Liver (tissue), 9 donors: ENCODE measurements around the gene GJB2. TPM values are rescaled to one million over a fixed set of nuclear protein-coding genes. Genes with fewer than 3 reads are reported as not detected.

Experiments used
- DNase-seq: peaks from one replicate; pipeline ENCODE4 v3.0.0-alpha.2; 2017; ENCODE audit warnings: low spot score
- H3K27ac ChIP-seq, 2 donors: one replicate each; pipeline ENCODE4 v1.7.0; 2013; ENCODE audit warnings: inconsistent platforms in 2 of 2, low read length in 2 of 2, control low read depth in 1 of 2, low read depth in 1 of 2, mild to moderate bottlenecking in 1 of 2
- H3K27me3 ChIP-seq, 4 donors: one replicate each; pipeline versions ENCODE4 v1.6.1 to v1.7.0; 2013; ENCODE audit warnings: low read length in 3 of 4, inconsistent platforms in 1 of 4, mild to moderate bottlenecking in 1 of 4, moderate library complexity in 1 of 4; ENCODE audit not compliant: control insufficient read depth in 4 of 4, insufficient read depth in 4 of 4
- H3K36me3 ChIP-seq, 4 donors: one replicate each; pipeline versions ENCODE4 v1.6.1 to v1.7.0; 2013; ENCODE audit warnings: low read length in 3 of 4, mild to moderate bottlenecking in 3 of 4, low read depth in 1 of 4, moderate library complexity in 1 of 4; ENCODE audit not compliant: control insufficient read depth in 4 of 4, insufficient read depth in 3 of 4
- H3K4me1 ChIP-seq, 4 donors: one replicate each; pipeline versions ENCODE4 v1.6.1 to v1.7.0; 2013; ENCODE audit warnings: low read length in 3 of 4, mild to moderate bottlenecking in 3 of 4, moderate library complexity in 1 of 4; ENCODE audit not compliant: control insufficient read depth in 4 of 4, insufficient read depth in 4 of 4
- H3K4me3 ChIP-seq, 3 donors: one replicate each; pipeline versions ENCODE4 v1.6.1 to v1.7.0; 2013; ENCODE audit warnings: low read length in 3 of 3, control low read depth in 1 of 3, low read depth in 1 of 3, mild to moderate bottlenecking in 1 of 3
- H3K9ac ChIP-seq, 2 donors: one replicate each; pipeline ENCODE4 v1.7.0; 2013; ENCODE audit warnings: low read length in 2 of 2, mild to moderate bottlenecking in 2 of 2, moderate library complexity in 2 of 2, control low read depth in 1 of 2, low read depth in 1 of 2
- H3K9me3 ChIP-seq, 4 donors: one replicate each; pipeline versions ENCODE4 v1.6.1 to v1.7.0; 2013; ENCODE audit warnings: low read length in 3 of 4; ENCODE audit not compliant: control insufficient read depth in 4 of 4
- FOXA1 ChIP-seq: IDR thresholded peaks from 2 replicates; pipeline ENCODE4 v1.6.1; 2016; ENCODE audit warnings: antibody characterized with exemption
- FOXA2 ChIP-seq: IDR thresholded peaks from 2 replicates; pipeline ENCODE4 v1.6.1; 2016; ENCODE audit warnings: antibody characterized with exemption
- HNF4A ChIP-seq, 2 donors: conservative IDR thresholded peaks; 2 replicates each; pipeline ENCODE4 v1.6.1; 2016; ENCODE audit warnings: antibody characterized with exemption in 2 of 2, mild to moderate bottlenecking in 2 of 2
- HNF4G ChIP-seq: IDR thresholded peaks from 2 replicates; pipeline ENCODE4 v1.6.1; 2016; ENCODE audit warnings: antibody characterized with exemption
- JUND ChIP-seq, 2 donors: IDR thresholded peaks; 2 replicates each; pipeline ENCODE4 v1.6.1; 2016; ENCODE audit warnings: antibody characterized with exemption in 2 of 2
- NR2F2 ChIP-seq: IDR thresholded peaks from 2 replicates; pipeline ENCODE4 v1.6.1; 2016; ENCODE audit warnings: antibody characterized with exemption
- RXRA ChIP-seq, 2 donors: IDR thresholded peaks; 2 replicates each; pipeline ENCODE4 v1.6.1; 2017 to 2018; ENCODE audit warnings: antibody characterized with exemption in 2 of 2, mild to moderate bottlenecking in 1 of 2
- SP1 ChIP-seq: IDR thresholded peaks from 2 replicates; pipeline ENCODE4 v1.6.1; 2018; ENCODE audit warnings: antibody characterized with exemption, mild to moderate bottlenecking
- TAF1 ChIP-seq: conservative IDR thresholded peaks from 2 replicates; pipeline ENCODE4 v1.6.1; 2016; ENCODE audit warnings: antibody characterized with exemption, mild to moderate bottlenecking
- YY1 ChIP-seq: IDR thresholded peaks from 2 replicates; pipeline ENCODE4 v1.6.1; 2016; ENCODE audit warnings: antibody characterized with exemption, mild to moderate bottlenecking
- WGBS: extraction: QIAGEN DNeasy Blood & Tissue Kit; methylation state at CpG from one replicate; pipeline ENCODE4 v1.1.7; 2013; 5-methylcytosine and 5-hydroxymethylcytosine counted together
- polyA plus RNA-seq, 2 donors: library from polyadenylated mRNA; stranded (reverse) in 1 of 2; unstranded in 1 of 2; fragments of 200-250 nt in 1 of 2; fragments of >200 nt in 1 of 2; fragmentation: Nextera tagmentation in 1 of 2; extraction: Ambion mirVana in 1 of 2; gene quantifications; one replicate each; pipeline versions ENCODE4 v1.2.1 to v1.2.3, GENCODE V29; 2013 to 2015
- total RNA-seq, 2 donors: library from RNA; depleted of rRNA; stranded (reverse); fragments of >200 nt; gene quantifications; one replicate each; pipeline ENCODE4 v1.2.3, GENCODE V29; 2014
- TF ChIP-seq, protein P1 (sequence below): IDR thresholded peaks from 2 replicates; pipeline ENCODE4 v1.6.1; 2016; ENCODE audit warnings: antibody characterized with exemption, mild to moderate bottlenecking
- TF ChIP-seq, protein P2 (sequence below): IDR thresholded peaks from 2 replicates; pipeline ENCODE4 v1.6.1; 2016; ENCODE audit warnings: antibody characterized with exemption
- TF ChIP-seq, protein P3 (sequence below): IDR thresholded peaks from 2 replicates; pipeline ENCODE4 v1.6.1; 2016; ENCODE audit warnings: antibody characterized with exemption
- TF ChIP-seq, protein P4 (sequence below): fragments of 150-350 bp; IDR thresholded peaks from 2 replicates; pipeline ENCODE4 v1.5.1; 2017; ENCODE audit warnings: improper control_type of control experiment, low read depth, low read length; ENCODE audit not compliant: missing input control
- TF ChIP-seq, protein P5 (sequence below): IDR thresholded peaks from 2 replicates; pipeline ENCODE4 v1.6.1; 2016; ENCODE audit warnings: antibody characterized with exemption
- donor health status: healthy.
- donor health status: healthy.
- donor health status: healthy.
- donor health status: healthy.
- donor health status: healthy.

Gene GJB2
- total and polyA plus RNA-seq, 4 donors, result 8.0 to 50.1 (median 20.6) TPM

DNA sequence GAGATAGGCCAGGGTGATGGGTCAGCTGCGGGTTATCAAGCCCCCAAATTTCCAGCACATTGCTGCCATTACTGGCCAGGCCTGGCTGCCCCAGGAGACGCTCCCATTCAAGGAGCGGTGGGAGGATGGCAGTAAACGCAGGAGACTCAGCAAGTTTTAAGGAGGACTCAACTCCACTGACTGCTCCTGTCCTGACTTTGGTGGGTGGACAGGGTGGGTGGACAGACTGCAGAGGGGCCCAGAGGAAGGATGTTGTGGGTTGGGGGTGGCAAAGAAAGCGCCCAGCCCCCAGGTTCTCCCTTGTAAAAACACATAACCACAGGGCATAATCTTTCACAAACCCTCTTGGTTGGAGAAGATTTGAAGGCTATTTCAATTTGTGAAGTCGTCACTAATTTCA is 35.0 kb upstream of the GJB2 start:
- no peak overlapping the region for H3K4me3 ChIP-seq
- no peaks in the 10 kb centered on the region for H3K9me3 ChIP-seq
- no peaks in the 10 kb centered on the region for H3K36me3 ChIP-seq
- H3K4me1 ChIP-seq, result peaks cover 5 to 12% (median 6%) of the 10 kb centered on the region in 4 donors
- no peak overlapping the region for H3K9ac ChIP-seq
- no peaks in the 10 kb centered on the region for H3K27me3 ChIP-seq
- DNase-seq, result no peak
- TF ChIP-seq HNF4G (no peak), FOXA1 (no peak), YY1 (no peak), RXRA (IDR thresholded peaks at IDR 0.05) (no peak), FOXA2 (no peak), TAF1 (no peak), JUND (IDR thresholded peaks at IDR 0.05) (no peak), HNF4A (conservative IDR thresholded peaks at IDR 0.05) (no peak), SP1 (no peak), NR2F2 (no peak)
- TF ChIP-seq, protein P1, sequence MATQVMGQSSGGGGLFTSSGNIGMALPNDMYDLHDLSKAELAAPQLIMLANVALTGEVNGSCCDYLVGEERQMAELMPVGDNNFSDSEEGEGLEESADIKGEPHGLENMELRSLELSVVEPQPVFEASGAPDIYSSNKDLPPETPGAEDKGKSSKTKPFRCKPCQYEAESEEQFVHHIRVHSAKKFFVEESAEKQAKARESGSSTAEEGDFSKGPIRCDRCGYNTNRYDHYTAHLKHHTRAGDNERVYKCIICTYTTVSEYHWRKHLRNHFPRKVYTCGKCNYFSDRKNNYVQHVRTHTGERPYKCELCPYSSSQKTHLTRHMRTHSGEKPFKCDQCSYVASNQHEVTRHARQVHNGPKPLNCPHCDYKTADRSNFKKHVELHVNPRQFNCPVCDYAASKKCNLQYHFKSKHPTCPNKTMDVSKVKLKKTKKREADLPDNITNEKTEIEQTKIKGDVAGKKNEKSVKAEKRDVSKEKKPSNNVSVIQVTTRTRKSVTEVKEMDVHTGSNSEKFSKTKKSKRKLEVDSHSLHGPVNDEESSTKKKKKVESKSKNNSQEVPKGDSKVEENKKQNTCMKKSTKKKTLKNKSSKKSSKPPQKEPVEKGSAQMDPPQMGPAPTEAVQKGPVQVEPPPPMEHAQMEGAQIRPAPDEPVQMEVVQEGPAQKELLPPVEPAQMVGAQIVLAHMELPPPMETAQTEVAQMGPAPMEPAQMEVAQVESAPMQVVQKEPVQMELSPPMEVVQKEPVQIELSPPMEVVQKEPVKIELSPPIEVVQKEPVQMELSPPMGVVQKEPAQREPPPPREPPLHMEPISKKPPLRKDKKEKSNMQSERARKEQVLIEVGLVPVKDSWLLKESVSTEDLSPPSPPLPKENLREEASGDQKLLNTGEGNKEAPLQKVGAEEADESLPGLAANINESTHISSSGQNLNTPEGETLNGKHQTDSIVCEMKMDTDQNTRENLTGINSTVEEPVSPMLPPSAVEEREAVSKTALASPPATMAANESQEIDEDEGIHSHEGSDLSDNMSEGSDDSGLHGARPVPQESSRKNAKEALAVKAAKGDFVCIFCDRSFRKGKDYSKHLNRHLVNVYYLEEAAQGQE, result no peak
- TF ChIP-seq, protein P2, sequence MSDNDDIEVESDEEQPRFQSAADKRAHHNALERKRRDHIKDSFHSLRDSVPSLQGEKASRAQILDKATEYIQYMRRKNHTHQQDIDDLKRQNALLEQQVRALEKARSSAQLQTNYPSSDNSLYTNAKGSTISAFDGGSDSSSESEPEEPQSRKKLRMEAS, result no peak
- TF ChIP-seq, protein P3, sequence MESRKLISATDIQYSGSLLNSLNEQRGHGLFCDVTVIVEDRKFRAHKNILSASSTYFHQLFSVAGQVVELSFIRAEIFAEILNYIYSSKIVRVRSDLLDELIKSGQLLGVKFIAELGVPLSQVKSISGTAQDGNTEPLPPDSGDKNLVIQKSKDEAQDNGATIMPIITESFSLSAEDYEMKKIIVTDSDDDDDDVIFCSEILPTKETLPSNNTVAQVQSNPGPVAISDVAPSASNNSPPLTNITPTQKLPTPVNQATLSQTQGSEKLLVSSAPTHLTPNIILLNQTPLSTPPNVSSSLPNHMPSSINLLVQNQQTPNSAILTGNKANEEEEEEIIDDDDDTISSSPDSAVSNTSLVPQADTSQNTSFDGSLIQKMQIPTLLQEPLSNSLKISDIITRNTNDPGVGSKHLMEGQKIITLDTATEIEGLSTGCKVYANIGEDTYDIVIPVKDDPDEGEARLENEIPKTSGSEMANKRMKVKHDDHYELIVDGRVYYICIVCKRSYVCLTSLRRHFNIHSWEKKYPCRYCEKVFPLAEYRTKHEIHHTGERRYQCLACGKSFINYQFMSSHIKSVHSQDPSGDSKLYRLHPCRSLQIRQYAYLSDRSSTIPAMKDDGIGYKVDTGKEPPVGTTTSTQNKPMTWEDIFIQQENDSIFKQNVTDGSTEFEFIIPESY, result no peak
- TF ChIP-seq, protein P4, sequence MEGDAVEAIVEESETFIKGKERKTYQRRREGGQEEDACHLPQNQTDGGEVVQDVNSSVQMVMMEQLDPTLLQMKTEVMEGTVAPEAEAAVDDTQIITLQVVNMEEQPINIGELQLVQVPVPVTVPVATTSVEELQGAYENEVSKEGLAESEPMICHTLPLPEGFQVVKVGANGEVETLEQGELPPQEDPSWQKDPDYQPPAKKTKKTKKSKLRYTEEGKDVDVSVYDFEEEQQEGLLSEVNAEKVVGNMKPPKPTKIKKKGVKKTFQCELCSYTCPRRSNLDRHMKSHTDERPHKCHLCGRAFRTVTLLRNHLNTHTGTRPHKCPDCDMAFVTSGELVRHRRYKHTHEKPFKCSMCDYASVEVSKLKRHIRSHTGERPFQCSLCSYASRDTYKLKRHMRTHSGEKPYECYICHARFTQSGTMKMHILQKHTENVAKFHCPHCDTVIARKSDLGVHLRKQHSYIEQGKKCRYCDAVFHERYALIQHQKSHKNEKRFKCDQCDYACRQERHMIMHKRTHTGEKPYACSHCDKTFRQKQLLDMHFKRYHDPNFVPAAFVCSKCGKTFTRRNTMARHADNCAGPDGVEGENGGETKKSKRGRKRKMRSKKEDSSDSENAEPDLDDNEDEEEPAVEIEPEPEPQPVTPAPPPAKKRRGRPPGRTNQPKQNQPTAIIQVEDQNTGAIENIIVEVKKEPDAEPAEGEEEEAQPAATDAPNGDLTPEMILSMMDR, result no peak
- TF ChIP-seq, protein P5, sequence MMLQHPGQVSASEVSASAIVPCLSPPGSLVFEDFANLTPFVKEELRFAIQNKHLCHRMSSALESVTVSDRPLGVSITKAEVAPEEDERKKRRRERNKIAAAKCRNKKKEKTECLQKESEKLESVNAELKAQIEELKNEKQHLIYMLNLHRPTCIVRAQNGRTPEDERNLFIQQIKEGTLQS, result no peak
- H3K27ac ChIP-seq, result no peak overlapping the region
- WGBS, result 72% methylated on average over 6 of the region's 6 CpGs

DNA sequence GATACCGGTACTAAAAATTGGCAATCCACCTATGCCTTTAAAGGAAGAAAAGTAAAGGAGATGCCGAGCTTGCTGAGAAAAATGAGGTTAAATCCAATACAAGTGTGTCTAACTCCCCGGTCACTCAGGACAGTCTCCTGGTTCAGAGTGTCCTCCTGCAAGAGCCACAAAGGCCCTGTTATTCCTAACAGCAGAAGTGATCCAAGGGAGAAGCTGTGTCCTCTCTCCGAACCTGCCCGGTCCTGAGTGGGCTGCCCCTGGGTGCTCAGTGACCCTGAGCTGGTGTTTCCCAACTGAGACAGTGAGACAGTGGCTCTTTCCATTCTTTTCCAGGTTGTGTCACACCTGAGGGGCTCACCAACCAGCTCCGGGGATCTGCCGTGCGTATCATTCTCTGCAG is 34.5 kb upstream of the GJB2 start:
- H3K9ac ChIP-seq, result no peak overlapping the region
- no peaks in the 10 kb centered on the region for H3K36me3 ChIP-seq
- no peak for DNase-seq
- no peak overlapping the region for H3K27ac ChIP-seq
- H3K4me1 ChIP-seq, result peaks cover 4 to 9% (median 5%) of the 10 kb centered on the region in 4 donors
- H3K4me3 ChIP-seq, result no peak overlapping the region
- no peaks in the 10 kb centered on the region for H3K27me3 ChIP-seq
- WGBS, result 94% methylated on average over 8 of the region's 8 CpGs
- no peak for TF ChIP-seq HNF4A (conservative IDR thresholded peaks at IDR 0.05)
- TF ChIP-seq, protein P1, result no peak
- TF ChIP-seq SP1, result no peak
- H3K9me3 ChIP-seq, result no peaks in the 10 kb centered on the region
